Activated T-cell treated with anti-CD3 and anti-CD28 coated beads, Interleukin-2, amount 50 U/mL, for 1 hour (primary cell): Measurements from ENCODE around the gene NPAS3.

ENCODE experiments used
- DNase-seq: peaks from one replicate; pipeline ENCODE4 v3.0.0-alpha.2; 2020

NPAS3 gene

DNA sequence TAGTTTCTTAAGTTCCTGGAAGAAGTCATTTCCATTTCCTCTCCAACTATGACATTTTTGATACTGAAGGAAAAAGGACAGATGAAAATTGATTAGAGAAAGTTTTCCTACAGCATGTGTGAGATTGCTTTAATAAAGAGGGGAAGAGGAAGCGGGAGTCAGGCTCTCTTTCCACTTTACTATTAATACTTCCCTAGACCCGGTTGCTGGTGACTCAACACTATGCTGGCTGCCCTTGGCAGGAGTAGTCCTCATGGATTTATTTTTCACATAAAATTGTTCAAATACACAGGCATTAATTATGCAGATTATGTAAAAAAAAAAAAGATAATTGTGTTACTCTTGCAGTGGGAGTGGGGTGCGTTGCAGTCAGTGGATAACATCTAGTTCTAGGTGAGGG, 718.8 kb downstream of the NPAS3 start:
- no peak for DNase-seq

DNA sequence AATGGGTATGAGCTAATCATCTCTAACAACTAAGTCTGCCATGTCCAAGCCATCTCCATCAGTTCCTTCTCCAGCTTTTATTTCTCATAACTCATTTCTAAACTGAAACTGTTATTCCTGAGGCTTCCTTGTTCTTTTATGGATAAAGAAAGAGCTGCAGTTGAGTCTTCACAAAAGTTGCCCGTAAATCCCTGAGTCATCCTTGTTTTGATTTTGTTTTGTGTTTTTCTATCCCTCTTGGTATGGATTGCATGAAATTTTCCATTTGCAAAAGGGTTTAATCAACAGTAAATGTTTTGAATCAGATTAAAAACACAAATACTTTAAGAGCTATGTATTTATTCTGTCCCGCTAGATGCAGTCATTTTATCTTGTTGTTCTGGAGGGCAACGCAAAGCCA, 721.6 kb downstream of the NPAS3 start:
- DNase-seq: no peak

DNA sequence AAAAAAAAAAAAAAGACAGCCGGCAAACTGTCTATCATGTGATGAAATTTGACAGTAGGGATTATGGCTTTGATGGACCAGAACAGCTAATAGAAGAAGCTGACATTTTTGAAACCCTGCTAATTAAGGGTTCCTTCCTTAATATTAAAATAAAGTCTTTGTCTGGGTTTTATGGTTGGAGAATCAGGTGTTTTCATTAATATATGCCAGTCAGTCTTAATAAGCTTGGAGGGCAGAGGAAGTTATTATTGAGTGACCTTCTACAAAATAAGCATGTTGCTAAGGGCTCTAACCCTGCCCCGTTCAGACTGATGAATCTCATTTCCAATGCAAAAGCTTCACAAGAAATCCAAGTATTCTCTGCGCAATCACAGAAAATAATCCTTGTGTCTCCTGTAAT, 722.4 kb downstream of the NPAS3 start:
- no peak for DNase-seq

DNA sequence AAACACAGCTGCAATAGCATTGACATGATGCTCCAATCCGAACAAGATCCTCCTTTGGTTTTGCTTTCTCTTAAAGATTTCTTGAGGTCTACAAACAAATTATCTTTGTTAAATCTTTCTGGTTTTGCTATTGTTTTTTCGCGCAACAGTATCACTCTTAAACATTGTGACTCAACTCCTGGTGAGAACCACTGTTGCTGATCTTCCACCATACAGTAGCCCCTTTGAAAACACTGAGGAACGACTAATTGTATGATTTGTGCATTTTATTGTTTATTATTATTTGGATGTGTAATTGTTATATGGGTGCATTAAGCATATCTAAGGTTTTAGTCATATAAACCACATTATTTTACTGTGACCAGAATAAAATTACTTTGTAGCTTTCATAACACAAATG, 729.4 kb downstream of the NPAS3 start:
- DNase-seq: no peak

DNA sequence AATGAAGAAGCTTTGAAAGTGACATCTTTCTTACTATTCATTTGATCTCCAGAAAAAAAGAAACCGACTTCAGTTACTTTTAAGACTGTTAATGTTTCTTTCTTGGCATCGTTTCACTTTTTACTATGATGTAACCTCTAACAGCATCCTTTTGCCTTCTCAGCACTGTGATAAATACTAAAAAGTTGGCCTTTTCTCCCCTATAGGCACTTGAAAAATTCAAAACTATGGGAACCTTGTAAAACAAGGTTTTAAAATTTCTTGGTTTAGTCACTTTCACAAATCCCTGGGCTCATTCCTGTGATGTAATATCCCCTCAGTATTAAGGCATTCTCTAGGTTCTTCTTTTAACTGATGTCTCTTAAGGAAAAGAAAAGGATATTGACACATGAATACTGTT, 730.4 kb downstream of the NPAS3 start:
- DNase-seq: no peak

DNA sequence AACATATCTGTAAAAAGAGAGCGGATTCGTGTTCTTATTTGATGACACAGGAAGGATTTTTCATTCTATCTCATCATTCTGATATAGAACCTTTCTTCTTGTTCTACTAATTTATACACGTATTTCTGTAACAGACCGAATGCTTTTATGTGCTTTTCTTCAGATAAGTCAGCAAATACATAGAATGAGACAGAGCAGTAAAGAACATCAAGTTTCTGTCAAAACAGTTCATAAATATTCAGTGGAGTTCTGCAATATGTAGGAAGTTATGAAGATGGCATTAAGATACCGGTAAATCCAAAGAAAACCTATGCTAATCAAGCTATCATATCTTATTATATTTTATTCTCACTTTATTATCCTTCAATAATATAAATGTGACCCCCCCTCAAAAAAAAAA, 731.6 kb downstream of the NPAS3 start:
- no peak for DNase-seq

DNA sequence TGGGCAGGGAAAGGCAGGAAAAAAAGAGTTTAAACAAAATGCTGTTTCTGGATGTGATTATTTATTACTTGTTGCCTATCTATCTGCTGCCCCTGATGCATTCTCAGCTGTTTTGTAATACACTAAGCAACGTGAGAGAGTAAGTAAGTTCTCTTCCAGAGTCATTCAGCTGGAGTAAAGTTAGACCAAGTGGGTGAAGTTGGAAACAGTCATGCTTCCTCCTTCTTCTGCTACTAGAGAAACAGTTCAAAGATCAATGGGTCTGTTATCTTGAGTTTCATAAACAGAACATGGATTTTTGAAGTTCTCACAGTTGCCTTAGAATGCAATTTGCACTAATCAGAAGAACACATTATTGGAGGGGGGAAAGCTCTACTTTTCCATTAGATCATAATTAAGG, 732.9 kb downstream of the NPAS3 start:
- DNase-seq: no peak

DNA sequence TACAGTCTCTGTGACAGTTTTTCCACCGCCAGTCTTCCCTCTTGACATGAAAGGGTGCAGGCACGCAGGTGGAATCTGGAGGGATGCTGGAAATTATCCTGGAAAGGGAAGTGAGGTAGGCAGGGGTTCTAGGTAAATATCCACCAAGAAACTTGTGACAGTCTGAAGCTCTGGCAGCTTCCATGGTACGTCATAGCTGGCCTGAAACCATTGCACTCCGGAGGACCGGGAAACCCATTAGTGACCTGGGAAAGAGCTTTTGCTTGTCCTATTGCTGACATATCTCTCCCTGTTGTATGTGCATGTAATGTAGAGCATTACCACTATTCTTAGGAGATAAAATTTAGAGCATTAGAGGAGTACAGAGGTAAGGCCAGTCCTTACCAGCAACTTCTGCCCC, 736.2 kb downstream of the NPAS3 start:
- DNase-seq: no peak

DNA sequence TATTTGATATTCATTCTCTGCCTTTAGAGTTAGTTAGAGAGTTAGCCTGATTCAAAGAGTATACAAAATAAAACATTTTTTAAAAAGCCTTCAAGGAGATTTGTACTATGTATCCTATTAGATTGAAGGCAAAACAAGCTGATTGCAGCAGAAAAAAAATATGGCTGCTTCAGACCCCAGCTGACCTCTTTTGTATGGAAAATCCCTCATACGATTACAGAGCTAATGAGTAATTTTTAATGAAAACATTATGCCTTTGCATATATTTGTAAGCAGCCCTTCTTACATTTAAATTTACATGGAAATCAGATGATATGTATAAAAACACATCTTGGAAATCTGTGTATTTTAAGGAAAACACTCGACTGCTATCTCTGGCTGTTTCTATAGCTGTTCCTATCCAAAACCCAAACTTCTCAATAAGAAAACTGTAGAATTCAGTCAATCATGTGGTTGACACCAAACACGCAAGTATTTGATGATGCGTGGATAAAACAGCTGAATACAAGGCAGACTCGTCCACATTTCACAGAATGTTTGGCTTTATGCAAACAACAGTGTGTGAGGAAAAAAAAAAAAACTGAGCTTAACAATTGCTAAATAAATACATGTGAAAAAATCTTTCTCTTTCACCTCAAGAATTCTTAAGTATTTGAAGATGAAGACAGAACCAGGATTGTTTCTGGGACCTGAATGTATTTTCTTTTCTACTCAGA, 736.9 kb downstream of the NPAS3 start:
- no peak for DNase-seq

DNA sequence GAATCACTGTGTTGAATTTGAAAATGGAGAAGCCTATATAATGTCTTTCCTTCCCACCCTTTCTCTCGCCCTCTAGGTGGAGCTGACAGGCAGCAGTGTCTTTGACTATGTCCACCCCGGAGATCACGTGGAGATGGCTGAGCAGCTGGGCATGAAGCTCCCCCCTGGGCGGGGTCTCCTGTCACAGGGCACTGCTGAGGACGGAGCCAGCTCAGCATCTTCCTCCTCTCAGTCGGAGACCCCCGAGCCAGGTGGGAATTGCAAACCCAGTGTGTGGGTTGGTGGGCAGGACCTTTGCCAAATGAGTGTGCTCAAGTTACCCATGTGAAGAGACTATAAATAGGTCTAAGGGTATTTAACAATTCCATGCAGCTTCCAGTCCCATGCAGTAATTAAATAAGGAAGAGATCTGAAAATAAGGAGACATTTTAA, 737.5 kb downstream of the NPAS3 start:
- DNase-seq: no peak

DNA sequence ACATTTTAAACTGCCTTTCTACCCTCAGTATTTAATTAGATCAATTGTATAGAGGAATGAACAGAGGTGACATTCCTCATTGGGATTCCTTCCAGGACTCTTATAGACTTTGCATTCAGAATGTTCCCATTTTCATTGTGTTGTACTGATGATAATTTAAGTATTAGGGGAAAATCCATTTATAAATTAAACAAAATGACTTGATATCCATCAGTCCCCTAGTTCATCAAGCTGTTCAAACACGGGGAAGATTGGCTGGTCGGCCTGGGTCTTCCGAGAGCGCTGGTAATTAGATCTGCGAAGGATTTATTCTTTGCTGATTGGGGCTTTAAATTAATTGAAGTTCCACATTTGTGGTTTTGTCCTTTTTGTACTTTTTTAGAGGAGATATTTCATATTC, 738.2 kb downstream of the NPAS3 start:
- DNase-seq: no peak

DNA sequence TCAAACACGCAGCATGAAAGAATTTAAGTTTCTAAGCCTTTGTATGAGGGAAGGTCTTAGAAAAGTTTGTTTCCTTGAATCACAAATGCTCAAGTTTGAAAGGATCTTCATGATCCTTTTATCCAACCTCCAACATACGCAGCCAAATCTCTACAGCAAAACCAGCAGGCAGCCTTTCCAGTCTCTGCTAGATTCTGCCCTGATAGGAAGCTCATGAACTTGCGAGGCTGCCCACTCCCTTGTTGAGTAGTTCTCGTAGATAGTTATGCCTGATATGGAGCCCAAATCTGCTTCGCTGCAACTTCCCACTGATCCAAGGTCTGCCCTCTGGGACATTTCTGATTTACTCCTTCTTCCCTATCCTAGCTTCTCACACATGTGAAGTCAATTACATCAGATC, 739.3 kb downstream of the NPAS3 start:
- DNase-seq: no peak

DNA sequence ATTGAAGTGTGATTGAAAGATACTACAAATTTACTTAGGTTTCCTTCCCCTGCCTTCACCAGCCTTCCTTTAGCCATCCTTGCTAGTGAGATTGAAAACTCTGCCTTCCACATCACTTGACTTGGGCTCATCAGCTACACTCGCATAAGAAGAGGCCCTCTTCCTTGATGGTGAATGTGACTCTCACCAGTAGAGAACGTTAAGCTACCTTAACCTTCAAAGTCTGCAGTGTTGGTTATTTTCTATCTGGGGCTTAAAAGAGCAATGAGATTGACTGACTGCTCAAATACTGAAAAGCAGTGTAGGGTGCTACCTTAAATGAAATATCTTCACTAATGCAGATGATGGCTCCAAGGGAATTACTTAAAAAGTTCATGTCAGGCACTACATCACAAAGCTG, 740.3 kb downstream of the NPAS3 start:
- DNase-seq: no peak

DNA sequence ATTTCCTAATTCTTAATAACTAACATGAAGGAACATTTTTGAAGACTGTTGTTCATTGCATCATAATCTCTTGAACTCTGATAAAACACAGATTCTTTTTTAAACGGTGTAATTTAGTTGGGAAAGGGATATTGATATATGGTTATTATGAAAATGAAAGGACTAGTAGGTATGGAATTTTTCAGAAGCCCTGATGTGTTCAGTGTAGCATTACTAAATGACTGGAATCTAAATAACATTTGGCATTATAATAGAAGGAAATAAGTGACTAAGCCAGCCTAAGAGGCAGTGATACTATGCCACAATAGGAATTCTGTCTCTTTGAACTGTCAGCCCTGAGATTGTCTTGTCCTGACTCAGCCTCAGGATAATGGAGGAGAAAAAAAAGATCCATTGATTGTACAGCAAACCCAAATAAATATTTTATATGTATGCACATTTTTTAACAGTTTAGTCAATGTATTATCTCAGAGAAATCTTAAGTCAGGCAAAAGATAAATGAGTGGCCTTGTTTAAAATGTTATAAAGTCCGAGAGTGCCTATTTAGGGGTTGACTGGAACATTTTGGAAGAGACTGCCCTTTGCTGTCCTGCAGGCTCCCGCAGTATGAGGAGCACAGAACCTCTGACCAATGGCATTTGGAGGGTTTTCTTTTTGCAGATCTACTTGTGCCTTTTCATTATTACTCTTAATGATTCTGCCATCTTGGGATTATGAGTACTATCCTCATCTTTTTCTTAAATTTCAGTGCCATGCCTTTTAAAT, 741.0 kb downstream of the NPAS3 start:
- DNase-seq: no peak

DNA sequence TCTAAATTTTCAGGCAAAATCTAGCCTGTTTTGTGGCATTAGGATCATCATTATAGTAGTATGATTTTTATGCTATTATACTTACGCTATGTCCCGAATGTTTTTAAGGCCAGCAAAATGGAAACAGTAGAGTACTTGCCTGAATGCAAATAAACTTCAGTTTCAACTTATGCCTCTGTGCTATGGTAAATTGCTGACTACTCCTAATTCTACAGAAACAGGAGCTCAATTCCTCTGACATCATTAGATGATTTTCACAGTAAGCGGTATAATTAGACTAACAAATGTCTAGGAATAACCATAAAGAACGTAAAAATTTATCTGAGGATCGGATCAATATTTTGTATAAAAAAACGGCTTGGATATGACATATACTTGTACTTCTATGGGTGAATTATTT, 742.2 kb downstream of the NPAS3 start:
- no peak for DNase-seq

DNA sequence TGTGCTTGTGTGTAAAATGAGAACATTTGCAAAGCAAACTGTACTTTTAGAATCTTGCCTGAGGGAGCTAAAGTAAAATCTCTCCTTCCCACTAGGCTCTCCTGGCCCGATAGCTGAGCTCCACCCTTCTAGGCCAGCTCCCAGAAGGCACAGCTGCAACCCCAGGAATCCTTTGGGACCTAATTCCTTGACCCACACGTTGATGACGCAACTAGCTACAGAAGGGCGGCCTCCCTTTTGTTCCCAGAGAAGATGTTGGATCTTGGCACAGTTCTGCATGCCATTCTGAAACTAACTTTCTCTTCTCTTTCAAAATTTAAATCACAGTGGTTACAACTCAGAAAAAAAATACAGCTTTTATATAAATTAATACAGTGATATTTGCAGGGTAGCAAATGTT, 744.1 kb downstream of the NPAS3 start:
- DNase-seq: no peak

DNA sequence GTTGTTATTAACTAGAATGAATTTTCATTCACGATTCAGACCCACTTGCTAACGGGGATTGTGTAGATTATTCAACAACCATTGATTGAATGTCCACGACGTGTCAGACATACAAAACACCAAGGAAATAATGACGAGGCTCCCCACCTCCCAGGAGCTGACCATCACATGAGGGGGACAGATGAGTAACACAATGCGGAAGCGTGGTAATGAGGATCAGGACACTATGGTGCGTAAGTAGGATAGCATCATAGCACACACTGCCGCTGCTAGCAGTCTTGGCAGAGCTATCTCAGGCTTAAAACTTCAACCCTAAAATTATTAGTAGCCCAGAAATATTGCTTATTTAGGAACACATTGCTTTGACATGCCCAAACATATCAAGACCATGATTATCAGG, 746.3 kb downstream of the NPAS3 start:
- DNase-seq: no peak

DNA sequence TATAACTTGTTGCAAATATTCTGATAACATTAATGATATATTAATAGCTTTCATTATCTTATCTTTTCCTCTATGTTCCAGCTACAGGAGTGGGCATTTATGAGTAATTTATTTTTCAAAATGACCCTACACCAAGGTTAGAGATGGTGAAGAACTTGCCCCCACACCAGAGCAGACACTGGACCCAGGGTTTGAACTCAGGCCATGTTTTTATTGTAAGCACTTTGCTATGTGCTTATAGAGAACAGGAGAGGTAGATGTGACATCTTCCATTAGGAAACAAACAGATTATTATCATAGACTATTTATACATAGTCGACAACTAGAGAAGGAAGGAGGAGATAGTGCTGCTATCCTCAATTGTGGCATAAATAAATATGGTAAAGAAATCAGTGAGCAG, 747.0 kb downstream of the NPAS3 start:
- DNase-seq: no peak

DNA sequence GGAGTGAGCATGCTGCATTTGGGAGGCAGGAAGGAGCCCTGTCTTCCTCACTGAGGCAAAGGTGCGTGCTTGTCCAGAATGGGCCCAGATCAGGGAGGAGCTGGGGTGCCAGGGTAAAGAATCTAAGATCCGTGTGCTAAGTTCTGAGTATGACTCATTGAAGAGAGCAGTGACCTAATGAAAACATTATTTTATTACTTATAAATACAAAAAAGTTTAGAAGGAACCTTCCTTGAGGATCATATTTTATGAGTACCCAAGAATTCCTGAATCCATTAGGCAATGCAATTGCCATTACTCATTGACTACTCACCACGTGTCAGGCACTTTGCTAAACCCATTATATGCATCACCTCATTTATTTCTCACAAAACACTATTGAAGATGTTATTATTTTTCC, 747.5 kb downstream of the NPAS3 start:
- no peak for DNase-seq

DNA sequence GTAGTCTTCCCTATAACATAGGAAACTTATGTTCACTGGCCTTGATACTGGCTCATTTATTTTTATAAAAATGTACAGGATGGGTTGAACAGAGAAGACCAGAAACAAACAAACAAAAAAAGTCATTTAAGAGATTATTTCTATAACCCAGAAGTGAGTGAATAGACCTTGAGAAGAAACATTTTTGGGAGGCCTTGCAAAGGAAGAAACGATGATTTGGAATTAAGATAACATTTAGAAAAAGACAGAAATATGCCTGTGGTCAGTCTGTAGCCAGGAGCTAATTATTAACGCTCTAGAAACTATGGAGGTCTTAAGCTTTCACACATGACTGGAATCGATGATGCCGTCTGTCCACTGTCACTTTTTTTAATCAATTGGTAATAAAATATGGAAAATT, 748.2 kb downstream of the NPAS3 start:
- DNase-seq: no peak

DNA sequence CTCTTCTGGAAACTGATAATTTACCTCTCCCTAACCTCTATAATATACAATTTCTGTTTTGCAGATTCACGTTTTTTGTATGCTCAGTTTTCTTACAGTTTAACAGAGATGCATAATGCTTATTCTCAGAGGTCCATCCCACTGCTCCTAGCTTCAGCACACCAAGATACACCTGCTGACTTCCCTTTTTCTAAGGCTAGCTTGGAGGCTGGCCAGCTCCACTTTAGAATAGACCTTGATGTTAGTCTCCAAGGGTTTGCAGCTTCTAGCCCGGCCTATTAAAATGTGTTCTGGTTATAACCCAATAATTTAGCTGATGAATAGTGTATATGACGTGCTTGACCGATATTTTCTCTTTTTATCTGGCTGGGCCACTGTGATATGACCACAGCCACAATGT, 751.0 kb downstream of the NPAS3 start:
- no peak for DNase-seq

DNA sequence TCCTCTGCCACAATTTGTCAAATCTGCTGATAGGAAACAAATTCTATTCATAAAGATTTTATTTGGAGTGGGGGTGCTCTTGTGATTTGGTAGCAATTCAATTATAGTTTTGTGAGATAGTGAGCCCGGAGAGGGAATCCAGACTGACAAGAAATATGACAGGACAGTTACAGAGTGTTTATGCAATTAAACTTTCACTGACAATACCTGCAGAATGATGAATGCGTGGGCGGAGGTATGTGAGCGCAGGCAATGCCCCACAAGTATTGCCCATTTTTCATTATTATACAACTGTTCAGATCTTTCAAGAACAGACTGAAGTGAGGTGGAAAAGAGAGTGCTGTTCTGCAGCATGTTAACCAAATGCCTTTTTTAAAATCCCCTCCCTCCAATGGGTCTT, 753.2 kb downstream of the NPAS3 start:
- no peak for DNase-seq

DNA sequence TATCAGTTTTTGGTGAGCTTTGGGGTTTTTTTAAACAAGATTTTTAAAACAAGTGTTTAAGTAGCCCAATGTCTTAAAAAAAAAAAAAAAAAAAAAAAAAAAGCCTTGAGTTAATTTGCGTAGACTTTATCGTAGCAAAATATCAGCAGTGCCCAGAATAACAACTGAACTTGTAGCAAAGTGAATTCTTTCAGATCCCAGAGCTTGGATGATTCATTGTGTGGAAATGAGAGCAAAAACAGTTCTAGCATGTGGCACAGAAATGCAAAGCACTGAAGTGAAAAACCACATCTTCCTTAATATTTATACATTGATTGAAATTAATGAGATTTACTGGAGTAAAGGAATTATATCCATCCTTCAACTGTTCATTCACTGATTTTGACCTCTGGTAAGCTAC, 754.1 kb downstream of the NPAS3 start:
- DNase-seq: no peak

DNA sequence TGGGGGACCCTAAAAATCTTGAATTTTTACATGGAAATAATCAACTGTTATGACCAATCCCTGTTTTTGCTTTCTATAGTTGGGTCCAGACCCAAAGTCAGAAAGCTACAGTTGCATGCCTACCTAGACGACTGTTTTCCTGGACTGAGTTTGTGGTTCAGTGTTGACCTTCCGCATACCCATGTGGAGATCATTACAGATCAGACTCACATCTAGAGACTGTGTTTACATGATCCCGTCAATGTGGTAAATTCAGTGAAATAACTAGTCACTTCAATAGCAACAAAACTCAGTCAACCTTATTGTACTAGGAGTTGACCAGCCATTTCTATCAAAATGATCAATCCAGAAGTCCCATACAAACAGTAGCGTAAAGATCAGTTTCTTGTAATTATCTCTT, 754.6 kb downstream of the NPAS3 start:
- no peak for DNase-seq

DNA sequence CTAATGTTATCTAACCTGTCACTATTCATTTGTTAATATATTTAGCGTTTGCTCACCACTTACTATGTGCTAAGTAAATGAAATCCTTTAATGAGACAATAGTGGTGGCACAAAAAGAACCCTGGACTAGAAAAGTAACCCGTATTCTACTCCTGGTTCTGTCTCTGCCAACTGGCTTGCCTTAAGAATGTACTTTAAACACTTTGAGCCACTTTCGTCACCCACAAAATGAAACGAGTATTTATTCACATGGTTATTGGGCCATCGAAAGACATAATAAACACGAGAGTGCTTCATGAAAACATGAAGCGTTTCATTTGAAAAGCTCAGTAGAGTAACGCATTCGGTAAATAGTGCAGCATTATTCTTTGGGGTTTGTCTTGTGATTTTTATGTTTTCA, 757.5 kb downstream of the NPAS3 start:
- no peak for DNase-seq
